Measurements from ENCODE around the gene GALNT6.

- TF ChIP-seq POLR2A (IDR thresholded peaks at IDR 0.05; ENCODE audit: low read depth, low read length) (no peak), POLR2AphosphoS5 (IDR thresholded peaks at IDR 0.05; ENCODE audit: low read depth, low read length) (no peak)
Measured at GRCh38 chr12:51372021-51372420, 19.2 kb downstream of the GALNT6 start.

All from GM12892 (cell line).